HepG2 (cell line): Measurements from ENCODE around the gene SPP2. TPM values are rescaled to one million over a fixed set of nuclear protein-coding genes. Genes with fewer than 3 reads are reported as not detected.
A peak's percentile ranks its signal among the peaks of the same experiment; 100 is the strongest.

Experiments
- ATAC-seq: fragments of 200-7000 bp; cut with Tn5 transposase; 3 replicates; pipeline ENCODE4 v1.9.1; 2020; ENCODE audit warnings: mild to moderate bottlenecking, moderate library complexity
- BruUV-seq: library from RNA; stranded (reverse); fragments of 400-500 nt; replicated peaks from 2 replicates; lab custom pipeline; 2021; lab: Mats Ljungman, UMichigan
- CTCF ChIA-PET: fragments of 300-600 bp; formaldehyde crosslinking; extraction: SDS; loops from one replicate; lab custom pipeline; 2021; ENCODE audit warnings: low total read pairs, inconsistent platforms, low intra/inter-chr PET ratio; lab: Yijun Ruan, JAX
- POLR2A ChIA-PET: fragments of 350-600 bp; sonication (Branson Sonifier 250); formaldehyde crosslinking; loops from one replicate; lab custom pipeline; 2020; ENCODE audit warnings: antibody characterized with exemption, inconsistent platforms; lab: Yijun Ruan, JAX
- DNase-seq: peaks from one replicate; pipeline ENCODE4 v3.0.0-alpha.2; 2015; ENCODE audit warnings: low spot score
- FAIRE-seq: peaks from 3 replicates; lab custom pipeline; 2011; peaks lifted over from hg19 to GRCh38; lab: Jason Lieb, UNC
- H2AFZ ChIP-seq: one replicate; pipeline ENCODE4 v1.6.1; 2011; ENCODE audit warnings: low read length, inconsistent platforms
- H3K27ac ChIP-seq: fragments of 300-600 bp; 3 replicates; pipeline ENCODE4 v1.8.0; 2011; ENCODE audit warnings: mixed run types, mild to moderate bottlenecking, mixed read lengths, low read length, inconsistent platforms; ENCODE audit not compliant: insufficient read depth; ENCODE audit errors: extremely low read length
- H3K27me3 ChIP-seq, 2 experiments: fragments of 200-600 bp in 1 of 2; 2 replicates in 1 of 2; 3 replicates in 1 of 2; pipeline versions ENCODE4 v1.6.0 to v1.8.0; 2011; ENCODE audit warnings: low read length in 2 of 2, mild to moderate bottlenecking in 2 of 2, moderate library complexity in 2 of 2, inconsistent platforms in 1 of 2; ENCODE audit not compliant: insufficient read depth in 2 of 2, control insufficient read depth in 1 of 2
- H3K36me3 ChIP-seq, 2 experiments: fragments of 200-600 bp in 1 of 2; replicated peaks in 1 of 2; 2 replicates in 1 of 2; 3 replicates in 1 of 2; pipeline versions ENCODE4 v1.5.1 to v1.8.0; 2011; ENCODE audit warnings: low read length in 2 of 2, inconsistent platforms in 1 of 2; ENCODE audit not compliant: insufficient read depth in 2 of 2, control insufficient read depth in 1 of 2
- H3K4me1 ChIP-seq: 2 replicates; pipeline ENCODE4 v1.5.1; 2012; ENCODE audit warnings: low read length, inconsistent platforms; ENCODE audit not compliant: insufficient read depth
- H3K4me2 ChIP-seq: 2 replicates; pipeline ENCODE4 v1.6.0; 2011; ENCODE audit warnings: low read depth, low read length, inconsistent platforms
- H3K4me3 ChIP-seq, 3 experiments: fragments of 200-600 bp in 1 of 3; sonication (generic), shearing (Covaris generic) in 1 of 3; replicated peaks in 1 of 3; 2 replicates each; pipeline ENCODE4 v1.5.1; 2011 to 2016; ENCODE audit warnings: low read length in 3 of 3, inconsistent platforms in 2 of 3, low read depth in 2 of 3, mild to moderate bottlenecking in 2 of 3, control low read depth in 1 of 3, mixed read lengths in 1 of 3; ENCODE audit not compliant: insufficient read depth in 1 of 3
- H3K79me2 ChIP-seq: one replicate; pipeline ENCODE4 v1.6.1; 2011; ENCODE audit warnings: low read length, inconsistent platforms; ENCODE audit not compliant: insufficient read depth
- H3K9ac ChIP-seq: 2 replicates; pipeline ENCODE4 v1.6.0; 2011; ENCODE audit warnings: mild to moderate bottlenecking, low read depth, low read length, inconsistent platforms; ENCODE audit not compliant: insufficient read depth
- H3K9me3 ChIP-seq: 2 replicates; pipeline ENCODE4 v1.5.1; 2012; ENCODE audit warnings: mild to moderate bottlenecking, low read length
- H4K20me1 ChIP-seq: 2 replicates; pipeline ENCODE4 v1.6.0; 2011; ENCODE audit warnings: inconsistent platforms, mild to moderate bottlenecking, low read length, moderate library complexity; ENCODE audit not compliant: insufficient read depth
- CEBPB ChIP-seq: IDR thresholded peaks from 2 replicates; pipeline ENCODE4 v1.6.1; 2011; ENCODE audit warnings: low read depth, low read length, improper control_type of control experiment, borderline replicate concordance
- ETV5 ChIP-seq: IDR thresholded peaks from 2 replicates; pipeline ENCODE4 v1.6.1; 2018; ENCODE audit warnings: missing biosample characterization, missing genetic modification reagents, inconsistent platforms, borderline replicate concordance
- KAT2B ChIP-seq: fragments of 150-350 bp; IDR thresholded peaks from 2 replicates; pipeline ENCODE4 v1.6.1; 2014; ENCODE audit warnings: low read depth, low read length, borderline replicate concordance
- MIER2 ChIP-seq: IDR thresholded peaks from 2 replicates; pipeline ENCODE4 v1.6.1; 2016; ENCODE audit warnings: missing biosample characterization, missing genetic modification reagents
- REL ChIP-seq: sonication (generic); formaldehyde crosslinking; conservative IDR thresholded peaks from 2 replicates; pipeline ENCODE4 v1.8.0; 2022; ENCODE audit warnings: mild to moderate bottlenecking, missing genetic modification reagents, moderate library complexity
- SOX13 ChIP-seq, 3 experiments: fragments of 450-650 bp in 1 of 3; sonication (generic) in 1 of 3; formaldehyde crosslinking in 1 of 3; IDR thresholded peaks in 2 of 3; conservative IDR thresholded peaks in 1 of 3; 2 replicates each; pipeline versions ENCODE4 v1.5.0 to v1.6.1; 2016 to 2020; ENCODE audit warnings: antibody characterized with exemption in 1 of 3, mild to moderate bottlenecking in 1 of 3, missing compliant biosample characterization in 1 of 3, missing genetic modification reagents in 1 of 3, moderate library complexity in 1 of 3
- ZNF674 ChIP-seq: sonication (generic); formaldehyde crosslinking; IDR thresholded peaks from 2 replicates; pipeline ENCODE4 v1.5.0; 2020; ENCODE audit warnings: low read depth, mild to moderate bottlenecking, missing genetic modification reagents
- WGBS: methylation state at CpG from one replicate; pipeline ENCODE4 v1.1.6; 2017; ENCODE audit warnings: low lambda C conversion rate; 5-methylcytosine and 5-hydroxymethylcytosine counted together
- in situ Hi-C: cut with HindIII; loops from 2 replicates; pipeline ENCODE4 v1.10.0; 2017; ENCODE audit warnings: low pct_unique_long_range_greater_than_20kb; ENCODE audit not compliant: extremely low pct_ligation_motif_present
- intact Hi-C: fragments of 100-400 bp; cut with micrococcal nuclease; formaldehyde crosslinking; loops from one replicate; pipeline ENCODE4 v1.10.0; 2022; ENCODE audit not compliant: unreplicated experiment
- polyA plus RNA-seq, 8 experiments: library from polyadenylated mRNA; depleted of rRNA in 3 of 8; stranded (reverse) in 7 of 8; unstranded in 1 of 8; fragments of >200 nt; fragmentation: Illumina TruSeq in 4 of 8; extraction: Trizol in 4 of 8; gene quantifications; 2 replicates each; pipeline versions ENCODE4 v1.2.1 to v1.2.3, GENCODE V29; 2011 to 2016; ENCODE audit warnings: low read depth in 4 of 8, missing spikeins in 1 of 8, mixed read lengths in 1 of 8; ENCODE audit not compliant: insufficient read depth in 1 of 8
- total RNA-seq, 5 experiments: library from RNA; depleted of rRNA; stranded (reverse); fragments of >200 nt; fragmentation: Illumina TruSeq; extraction: Trizol; gene quantifications; 2 replicates each; pipeline ENCODE4 v1.2.3, GENCODE V29; 2016; ENCODE audit warnings: low read depth in 1 of 5
- TF ChIP-seq, protein P1 (sequence below): IDR thresholded peaks from 2 replicates; pipeline ENCODE4 v1.6.1; 2016; ENCODE audit warnings: low read depth, borderline replicate concordance

SPP2 gene
- total and polyA plus RNA-seq, 2 of the 13 experiments (the other 11 are each of a cell fraction or from before 2014, with no cell fraction given), result not detected

DNA sequence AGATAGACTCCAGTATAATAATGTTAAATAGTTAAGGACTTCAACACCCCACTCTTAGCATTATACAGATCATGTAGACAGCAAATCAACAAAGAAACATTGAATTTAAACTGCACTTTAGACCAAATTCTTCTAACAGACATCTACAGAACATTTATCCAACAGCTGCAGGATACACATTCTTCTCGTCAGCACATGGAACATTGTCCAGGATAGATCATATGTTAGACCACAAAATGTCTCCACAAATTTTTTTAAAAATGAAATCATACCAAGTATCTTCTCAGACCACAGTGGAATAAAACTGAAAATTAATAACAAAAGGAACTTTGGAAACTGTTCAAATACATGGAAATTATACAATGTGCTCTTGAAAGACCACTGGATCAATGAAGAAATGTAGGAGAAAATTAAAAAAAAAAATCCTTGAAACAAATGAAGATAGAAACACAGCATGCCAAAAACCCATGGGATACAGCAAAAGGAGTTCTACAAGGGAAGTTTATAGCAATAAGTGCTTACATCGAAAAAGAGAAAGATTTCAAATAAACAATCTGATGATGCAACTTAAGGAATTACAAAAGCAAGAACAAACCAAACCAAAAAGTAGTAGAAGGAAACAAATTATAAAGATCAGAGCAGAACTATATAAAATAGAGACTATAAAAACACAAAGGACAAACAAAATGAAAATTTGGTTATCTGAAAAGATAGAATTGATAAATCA, 12.3 kb upstream of the SPP2 start:
- Histone ChIP-seq H3K4me1 (no peaks in the 10 kb centered on the region), H2AFZ (no peak overlapping the region), H3K9me3 (peaks cover 8% of the 10 kb centered on the region; the same call in 1 of the 2 replicates), H3K4me3 (no peak overlapping the region), H3K27me3 (no peaks in the 10 kb centered on the region), H3K27ac (no peak overlapping the region), H3K36me3 (no peaks in the 10 kb centered on the region), H3K9ac (no peak overlapping the region), H3K4me2 (no peak overlapping the region), H4K20me1 (no peaks in the 10 kb centered on the region), H3K79me2 (no peaks in the 10 kb centered on the region)
- BruUV-seq, result no TSS peak
- 21% methylated on average over 2 of the region's 2 CpGs for WGBS
- intact Hi-C loops (no loop called here), in situ Hi-C loops (no loop called here)
- ChIA-PET POLR2A (no interaction called here), CTCF (no interaction called here)
- FAIRE-seq (no peak), ATAC-seq (no peak), DNase-seq (no peak)
- no peak for TF ChIP-seq KAT2B
- TF ChIP-seq CEBPB, result peak; percentile 15; the same call in 1 of the 2 replicates

DNA sequence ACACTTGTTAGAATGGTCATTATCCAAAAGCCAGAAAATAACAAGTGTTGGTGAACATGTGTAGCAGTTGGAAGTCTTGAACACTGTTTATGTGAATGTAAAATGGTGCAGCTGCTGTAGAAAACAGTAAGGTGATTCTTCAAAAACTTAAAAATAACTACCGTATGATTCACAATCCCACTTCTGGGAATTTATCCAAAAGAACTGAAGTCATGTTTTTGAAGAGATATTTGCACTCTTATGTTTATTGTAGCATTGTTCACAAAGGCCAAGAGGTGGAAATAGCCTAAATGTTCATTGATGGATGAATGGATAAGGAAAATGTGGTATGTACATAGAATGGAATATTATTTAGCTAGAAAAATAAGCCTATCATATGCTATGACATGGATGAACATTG, 6.3 kb upstream of the SPP2 start:
- ChIA-PET POLR2A (no interaction called here), CTCF (no interaction called here)
- DNase-seq, result no peak
- Histone ChIP-seq H3K4me3 (no peak overlapping the region), H3K79me2 (no peaks in the 10 kb centered on the region), H2AFZ (no peak overlapping the region), H3K4me2 (no peak overlapping the region), H3K9me3 (no peaks in the 10 kb centered on the region), H3K36me3 (no peaks in the 10 kb centered on the region), H3K27ac (no peak overlapping the region), H3K27me3 (no peaks in the 10 kb centered on the region), H3K4me1 (no peaks in the 10 kb centered on the region), H3K9ac (no peak overlapping the region), H4K20me1 (no peaks in the 10 kb centered on the region)
- no peak for FAIRE-seq
- TF ChIP-seq ZNF674 (CRISPR knock-in tag), result no peak
- TF ChIP-seq, protein P1, sequence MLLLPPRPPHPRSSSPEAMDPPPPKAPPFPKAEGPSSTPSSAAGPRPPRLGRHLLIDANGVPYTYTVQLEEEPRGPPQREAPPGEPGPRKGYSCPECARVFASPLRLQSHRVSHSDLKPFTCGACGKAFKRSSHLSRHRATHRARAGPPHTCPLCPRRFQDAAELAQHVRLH, result no peak
- no peak for TF ChIP-seq MIER2 (CRISPR knock-in tag)
- no peak for TF ChIP-seq REL (CRISPR knock-in tag)
- no peak for TF ChIP-seq ETV5 (CRISPR knock-in tag)
- TF ChIP-seq SOX13 (IDR thresholded peaks at IDR 0.05), result no peak
- TF ChIP-seq SOX13 (CRISPR knock-in tag; conservative IDR thresholded peaks at IDR 0.05 in 1 of 2, IDR thresholded peaks at IDR 0.05 in 1 of 2), result no peak
- in situ Hi-C loops, result no loop called here
- BruUV-seq, result no TSS peak
- WGBS, result 22% methylated on average over 1 of the region's 1 CpG
- intact Hi-C loops, result no loop called here
- ATAC-seq, result no peak
